Type B pancreatic cell (in vitro differentiated cells): Measurements from ENCODE around the gene KRTAP10-9. TPM values are rescaled to one million over a fixed set of nuclear protein-coding genes. Genes with fewer than 3 reads are reported as not detected.
"Not testable (repeated sequence)": the region's sequence is repeated elsewhere in the genome, so short reads cannot be mapped to it uniquely, and the experiment has no call there.

Source experiments
- DNase-seq: peaks from one replicate; pipeline ENCODE4 v3.0.0; 2021; ENCODE audit warnings: mixed read lengths; ENCODE audit not compliant: unreplicated experiment; ENCODE audit errors: extremely low spot score
- H3K27ac Mint-ChIP-seq: 2 replicates; pipeline ENCODE4 v1.8.0; 2021; ENCODE audit warnings: mild to moderate bottlenecking, mixed read lengths
- H3K27me3 Mint-ChIP-seq: 2 replicates; pipeline ENCODE4 v1.8.0; 2021; ENCODE audit warnings: mixed read lengths
- H3K36me3 Mint-ChIP-seq: 2 replicates; pipeline ENCODE4 v1.8.0; 2021; ENCODE audit warnings: mixed read lengths
- H3K4me1 Mint-ChIP-seq: one replicate; pipeline ENCODE4 v1.8.0; 2021; ENCODE audit warnings: mixed read lengths; ENCODE audit not compliant: unreplicated experiment
- H3K4me3 Mint-ChIP-seq: 2 replicates; pipeline ENCODE4 v1.8.0; 2021; ENCODE audit warnings: mild to moderate bottlenecking, mixed read lengths
- H3K9me3 Mint-ChIP-seq: 2 replicates; pipeline ENCODE4 v1.8.0; 2021; ENCODE audit warnings: mixed read lengths
- CTCF ChIP-seq: fragments of 200-600 bp; sonication (generic); conservative IDR thresholded peaks from 2 replicates; pipeline ENCODE4 v1.5.0; 2021; ENCODE audit warnings: antibody characterized with exemption, mild to moderate bottlenecking
- long read RNA-seq: library from polyadenylated mRNA; unstranded; transcript quantifications from one replicate; pipeline ENCODE4 v2.0.0, GENCODE V29; 2020
- total RNA-seq: library from RNA; stranded (reverse); gene quantifications from 2 replicates; pipeline ENCODE4 v1.2.1, GENCODE V29; 2021; ENCODE audit warnings: low replicate concordance

The KRTAP10-9 gene
- not detected in 2 replicates for total RNA-seq
- long read RNA-seq: 0 reads

GRCh38 chr21:44626673-44627143, at the start of gene KRTAP10-9:
Gene KRTAP10-9, plus strand, starts transcription at chr21:44627093. Its CDS starts 79 bp downstream, at chr21:44627172.
- Mint-ChIP-seq H3K4me1 (no peaks in the 10 kb centered on the region), H3K27ac (no peak within 1 kb of the TSS), H3K4me3 (no peak within 1 kb of the TSS), H3K9me3 (peaks cover 26% of the 10 kb centered on the region), H3K36me3 (no peaks in the 10 kb centered on the region), H3K27me3 (no peaks in the 10 kb centered on the region)
- no peak for TF ChIP-seq CTCF
- DNase-seq: no peak

DNA sequence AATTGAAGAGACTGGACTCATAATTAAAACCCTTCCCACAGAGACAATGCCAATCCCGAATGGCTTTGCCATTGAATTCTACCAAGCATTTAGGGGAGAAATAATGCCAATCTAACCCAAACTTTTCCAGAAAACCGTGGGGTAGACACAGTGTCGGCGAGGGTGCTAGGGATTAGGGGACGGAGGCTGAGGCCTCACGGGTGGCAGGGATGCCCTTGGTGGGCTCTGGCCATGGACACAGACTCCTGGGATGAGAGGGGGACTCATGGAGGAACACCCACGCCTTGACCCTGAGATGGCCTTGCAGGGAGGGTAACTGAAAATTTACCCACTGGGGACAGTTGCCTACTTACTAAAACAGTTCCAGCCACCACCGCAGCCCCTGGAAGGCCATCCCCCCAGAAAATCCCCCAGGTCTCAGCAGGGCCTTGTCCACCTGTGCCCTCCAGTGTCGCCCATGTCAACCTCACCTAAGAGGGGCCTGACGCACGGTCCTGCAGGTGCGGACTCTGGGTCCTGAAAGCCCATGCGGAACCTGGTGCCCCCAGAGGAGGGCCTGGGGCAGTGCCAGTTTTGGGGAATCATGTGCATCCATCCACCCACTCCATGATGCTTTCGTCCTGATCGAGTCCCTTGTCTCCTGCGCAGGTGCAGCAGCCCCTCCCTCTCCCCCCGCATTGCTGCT, 48.4 kb upstream of the KRTAP10-9 start:
- no peak overlapping the region for H3K27ac Mint-ChIP-seq
- no peak for DNase-seq
- no peaks in the 10 kb centered on the region for H3K36me3 Mint-ChIP-seq

GRCh38 chr21:44579056-44579832, 47.6 kb upstream of the KRTAP10-9 start:
- DNase-seq: no peak
- Mint-ChIP-seq H3K4me3 (no peak overlapping the region), H3K9me3 (no peaks in the 10 kb centered on the region), H3K4me1 (peaks cover 6% of the 10 kb centered on the region), H3K36me3 (no peaks in the 10 kb centered on the region), H3K27me3 (peaks cover 11% of the 10 kb centered on the region), H3K27ac (no peak overlapping the region)
- no peak for TF ChIP-seq CTCF

More for the DNA sequence above, 48.4 kb upstream of the KRTAP10-9 start:
- Mint-ChIP-seq H3K9me3 (no peaks in the 10 kb centered on the region), H3K27me3 (peaks cover 8% of the 10 kb centered on the region), H3K4me1 (peaks cover 6% of the 10 kb centered on the region), H3K4me3 (no peak overlapping the region)
- no peak for TF ChIP-seq CTCF

DNA sequence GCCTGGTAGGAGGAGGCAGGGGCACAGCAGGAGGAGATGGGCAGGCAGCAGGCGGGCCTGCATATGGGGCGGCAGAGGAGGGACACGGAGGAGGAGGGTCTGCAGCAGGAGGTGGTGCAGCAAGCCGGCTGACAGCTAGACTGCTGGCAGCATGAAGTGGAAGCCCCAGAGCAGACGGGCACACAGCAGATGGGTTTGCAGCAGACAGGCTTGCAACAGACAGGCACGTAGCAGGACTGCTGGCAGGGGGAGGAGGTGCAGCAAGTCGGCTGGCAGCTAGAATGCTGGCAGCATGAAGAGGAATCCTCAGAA, 47.1 kb upstream of the KRTAP10-9 start:
- H3K9me3 Mint-ChIP-seq: no peaks in the 10 kb centered on the region
- H3K4me3 Mint-ChIP-seq: no peak overlapping the region
- peaks cover 6% of the 10 kb centered on the region for H3K4me1 Mint-ChIP-seq
- DNase-seq: no peak
- no peaks in the 10 kb centered on the region for H3K36me3 Mint-ChIP-seq
- TF ChIP-seq CTCF: no peak
- peaks cover 11% of the 10 kb centered on the region for H3K27me3 Mint-ChIP-seq
- H3K27ac Mint-ChIP-seq: no peak overlapping the region

- peaks cover 15% of the 10 kb centered on the region for H3K27me3 Mint-ChIP-seq
- H3K4me3 Mint-ChIP-seq, H3K9me3 Mint-ChIP-seq, H3K27ac Mint-ChIP-seq, H3K4me1 Mint-ChIP-seq, DNase-seq, H3K36me3 Mint-ChIP-seq: not testable (repeated sequence)
Observed at GRCh38 chr21:44580231-44580821, 46.6 kb upstream of the KRTAP10-9 start, which contains the start of gene KRTAP10-5. Gene KRTAP10-5, minus strand, starts transcription at chr21:44580604. Its CDS starts 26 bp downstream, at chr21:44580578.

DNA sequence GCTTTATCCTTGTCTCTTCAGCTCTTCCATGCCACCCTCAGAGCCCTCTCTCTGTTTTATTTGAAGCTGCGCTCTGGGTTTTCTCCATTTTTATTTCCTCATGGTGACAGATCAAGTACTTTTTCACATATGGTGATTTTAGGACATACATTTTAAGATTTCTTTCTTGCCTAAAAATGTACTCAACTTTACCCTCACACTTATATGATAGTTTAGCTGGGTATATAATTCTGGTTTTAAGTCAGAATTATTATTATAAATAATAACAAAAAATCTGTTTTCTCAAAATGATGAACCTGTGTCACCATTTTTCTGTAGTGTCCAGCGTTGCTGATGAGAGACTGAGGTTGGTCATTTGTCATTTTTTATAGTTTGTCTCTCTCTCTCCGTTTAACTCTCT, 45.7 kb upstream of the KRTAP10-9 start:
- DNase-seq: no peak
- Mint-ChIP-seq H3K4me3 (no peak overlapping the region), H3K9me3 (no peaks in the 10 kb centered on the region), H3K27ac (no peak overlapping the region), H3K27me3 (peaks cover 18% of the 10 kb centered on the region), H3K36me3 (no peaks in the 10 kb centered on the region), H3K4me1 (peaks cover 6% of the 10 kb centered on the region)
- TF ChIP-seq CTCF: no peak
